Breast epithelium (tissue), 3 donors: ENCODE results near the gene MIP.
"Not testable (repeated sequence)": the region's sequence is repeated elsewhere in the genome, so short reads cannot be mapped to it uniquely, and the experiment has no call there.

Source experiments
- CTCF ChIP-seq, 3 donors: fragments of 450-650 bp; IDR thresholded peaks; one replicate each; pipeline ENCODE4 v1.5.1; 2016 to 2017; ENCODE audit warnings: antibody characterized with exemption in 3 of 3, mild to moderate bottlenecking in 3 of 3, moderate library complexity in 3 of 3
- POLR2A ChIP-seq: fragments of 450-650 bp; IDR thresholded peaks from one replicate; pipeline ENCODE4 v1.6.1; 2016; ENCODE audit warnings: antibody characterized with exemption, mild to moderate bottlenecking, moderate library complexity
- POLR2AphosphoS5 ChIP-seq, 3 donors: sonication (generic); formaldehyde crosslinking; IDR thresholded peaks; one replicate each; pipeline ENCODE4 v1.6.1; 2017; ENCODE audit warnings: antibody characterized with exemption in 3 of 3

- not testable (repeated sequence) for TF ChIP-seq CTCF (IDR thresholded peaks at IDR 0.05); POLR2AphosphoS5 (IDR thresholded peaks at IDR 0.05); POLR2A
Measured at GRCh38 chr12:56443208-56443607, 11.2 kb downstream of the MIP start.
